Measurements from ENCODE around the gene PSG11. TPM values are rescaled to one million over a fixed set of nuclear protein-coding genes. Genes with fewer than 3 reads are reported as not detected.
"Not testable (repeated sequence)": the region's sequence is repeated elsewhere in the genome, so short reads cannot be mapped to it uniquely, and the experiment has no call there.

Gene PSG11
- total RNA-seq = 0.05 TPM
- 0.07 TPM for polyA plus RNA-seq
- long read RNA-seq, donor 1 = 0 reads
- long read RNA-seq, donor 2 = 0 reads
- long read RNA-seq, donor 3 = 0 reads
- long read RNA-seq, donor 4 = 0 reads
- long read RNA-seq, donor 5 = 0 reads
- long read RNA-seq, donor 6 = 0 reads
- long read RNA-seq, donor 7 = 0 reads
- long read RNA-seq, donor 8 = 0 reads
- long read RNA-seq, donor 9 = 0 reads
- long read RNA-seq, donor 10 = 0 reads

DNA sequence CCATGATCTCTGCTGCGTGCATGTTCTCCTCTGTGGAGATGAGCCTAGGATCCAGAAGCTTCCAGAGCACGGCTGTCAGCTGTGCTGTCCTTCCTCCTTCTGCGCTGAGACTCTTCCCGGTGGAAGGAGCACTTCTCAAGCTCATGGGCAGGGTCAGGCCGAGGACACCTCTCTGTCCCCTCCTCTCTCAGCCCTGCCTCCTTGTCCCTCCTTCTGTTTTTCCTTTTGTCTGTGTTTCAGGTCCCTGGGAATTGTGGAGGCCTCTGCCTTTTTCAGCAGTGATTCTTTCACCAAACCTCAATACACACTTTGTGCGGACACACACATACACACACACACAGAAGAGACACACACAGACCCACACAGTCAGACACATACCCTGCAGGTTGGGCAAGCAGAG lies at the start of gene PSG11:
PSG11 (minus strand) TSS at position 101 of the 400 bp plus-strand sequence; CDS start at position 4, 97 bp downstream.
- not testable (repeated sequence) for H3K4me3 ChIP-seq (ENCODE audit: low read length in 2 of 2); H3K36me3 ChIP-seq (ENCODE audit: control insufficient read depth in 2 of 2, insufficient read depth in 2 of 2, low read length in 1 of 2); H3K4me1 ChIP-seq (ENCODE audit: control insufficient read depth in 2 of 2, insufficient read depth in 2 of 2, low read length in 2 of 2); H3K9me3 ChIP-seq (ENCODE audit: control insufficient read depth in 2 of 2, insufficient read depth in 1 of 2, low read length in 1 of 2); DNase-seq (ENCODE audit: low read depth in 6 of 9, low spot score in 9 of 9); H3K27me3 ChIP-seq (ENCODE audit: control insufficient read depth in 2 of 2, insufficient read depth in 1 of 2, low read length in 1 of 2); H3K27ac ChIP-seq (ENCODE audit: low read depth in 1 of 2, low read length in 1 of 2)
- 77% methylated on average over 6 of the region's 6 CpGs for WGBS

DNA sequence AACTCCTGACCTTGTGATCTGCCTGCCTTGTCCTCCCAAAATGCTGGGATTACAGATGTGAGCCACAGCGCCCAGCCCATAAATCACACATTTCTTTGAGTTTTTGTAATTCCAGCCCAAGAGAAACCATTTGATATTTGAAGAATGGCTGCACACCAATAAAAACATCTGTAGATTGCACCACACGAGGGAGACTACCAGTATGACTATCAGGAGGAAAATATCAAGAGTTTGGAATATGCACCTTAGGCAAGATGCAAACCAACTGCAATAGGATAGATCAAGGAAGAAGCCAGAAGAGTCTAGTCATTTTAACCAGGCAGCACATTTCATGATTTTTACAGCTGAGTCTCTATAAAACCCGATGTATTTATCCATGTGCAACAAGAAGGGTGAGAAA lies 36.1 kb upstream of the PSG11 start:
- not testable (repeated sequence) for H3K9me3 ChIP-seq (ENCODE audit: control insufficient read depth in 2 of 2, insufficient read depth in 1 of 2, low read length in 1 of 2); H3K4me1 ChIP-seq (ENCODE audit: control insufficient read depth in 2 of 2, insufficient read depth in 2 of 2, low read length in 2 of 2); H3K27ac ChIP-seq (ENCODE audit: low read depth in 1 of 2, low read length in 1 of 2); H3K36me3 ChIP-seq (ENCODE audit: control insufficient read depth in 2 of 2, insufficient read depth in 2 of 2, low read length in 1 of 2); H3K4me3 ChIP-seq (ENCODE audit: low read length in 2 of 2); H3K27me3 ChIP-seq (ENCODE audit: control insufficient read depth in 2 of 2, insufficient read depth in 1 of 2, low read length in 1 of 2); DNase-seq (ENCODE audit: low read depth in 6 of 9, low spot score in 9 of 9)
- 79% methylated on average over 3 of the region's 3 CpGs for WGBS

DNA sequence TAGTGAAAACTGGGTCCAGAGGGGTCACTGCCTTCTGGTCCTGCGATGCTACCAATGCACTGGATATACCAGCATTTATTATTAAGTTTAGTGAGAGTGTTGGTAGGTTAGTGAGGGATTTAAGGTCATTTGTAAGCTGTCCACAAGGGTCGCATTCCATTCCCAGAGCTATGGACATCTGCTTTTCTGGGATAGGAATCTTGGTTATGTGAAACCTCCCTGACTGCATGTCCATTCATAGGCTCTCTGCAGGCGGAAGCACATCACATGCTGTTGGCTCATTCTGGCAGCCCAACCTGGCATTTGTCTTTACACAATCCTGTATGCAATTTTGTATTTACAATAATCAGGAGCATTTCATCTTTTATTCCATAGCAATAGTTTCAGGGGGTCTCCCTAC lies 35.1 kb upstream of the PSG11 start:
- not testable (repeated sequence) for DNase-seq (ENCODE audit: low read depth in 6 of 9, low spot score in 9 of 9); H3K27ac ChIP-seq (ENCODE audit: low read depth in 1 of 2, low read length in 1 of 2); H3K36me3 ChIP-seq (ENCODE audit: control insufficient read depth in 2 of 2, insufficient read depth in 2 of 2, low read length in 1 of 2); H3K27me3 ChIP-seq (ENCODE audit: control insufficient read depth in 2 of 2, insufficient read depth in 1 of 2, low read length in 1 of 2); H3K4me3 ChIP-seq (ENCODE audit: low read length in 2 of 2); H3K4me1 ChIP-seq (ENCODE audit: control insufficient read depth in 2 of 2, insufficient read depth in 2 of 2, low read length in 2 of 2); H3K9me3 ChIP-seq (ENCODE audit: control insufficient read depth in 2 of 2, insufficient read depth in 1 of 2, low read length in 1 of 2)
- 84% methylated on average over 3 of the region's 3 CpGs for WGBS

- not testable (repeated sequence) for H3K27me3 ChIP-seq (ENCODE audit: control insufficient read depth in 2 of 2, insufficient read depth in 1 of 2, low read length in 1 of 2); H3K36me3 ChIP-seq (ENCODE audit: control insufficient read depth in 2 of 2, insufficient read depth in 2 of 2, low read length in 1 of 2); H3K4me3 ChIP-seq (ENCODE audit: low read length in 2 of 2); H3K9me3 ChIP-seq (ENCODE audit: control insufficient read depth in 2 of 2, insufficient read depth in 1 of 2, low read length in 1 of 2); H3K4me1 ChIP-seq (ENCODE audit: control insufficient read depth in 2 of 2, insufficient read depth in 2 of 2, low read length in 2 of 2); DNase-seq (ENCODE audit: low read depth in 6 of 9, low spot score in 9 of 9); H3K27ac ChIP-seq (ENCODE audit: low read depth in 1 of 2, low read length in 1 of 2)
- 83% methylated on average over 3 of the region's 3 CpGs for WGBS
Observed at GRCh38 chr19:43060254-43060653, 34.0 kb upstream of the PSG11 start.

DNA sequence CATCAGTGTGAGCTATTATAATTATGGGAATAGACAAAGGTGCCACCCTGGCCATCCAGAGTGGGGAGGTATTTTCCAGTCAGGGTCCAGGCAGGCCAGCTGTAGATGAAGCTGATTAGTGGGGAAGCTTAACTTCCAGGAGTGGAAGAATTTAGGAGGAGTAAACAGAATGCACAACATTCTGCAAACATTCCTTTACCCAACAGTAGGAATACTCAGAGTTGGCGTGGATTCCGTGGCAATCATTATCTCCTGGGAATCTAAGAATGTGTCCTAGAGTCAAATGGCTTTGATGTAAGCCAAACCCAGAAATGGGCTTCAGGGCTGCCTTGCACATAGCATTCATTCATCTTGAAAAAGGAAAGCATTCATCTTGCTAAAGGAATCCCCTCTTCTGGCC lies 33.2 kb upstream of the PSG11 start:
- not testable (repeated sequence) for H3K36me3 ChIP-seq (ENCODE audit: control insufficient read depth in 2 of 2, insufficient read depth in 2 of 2, low read length in 1 of 2); H3K9me3 ChIP-seq (ENCODE audit: control insufficient read depth in 2 of 2, insufficient read depth in 1 of 2, low read length in 1 of 2); H3K27ac ChIP-seq (ENCODE audit: low read depth in 1 of 2, low read length in 1 of 2); H3K4me3 ChIP-seq (ENCODE audit: low read length in 2 of 2); H3K27me3 ChIP-seq (ENCODE audit: control insufficient read depth in 2 of 2, insufficient read depth in 1 of 2, low read length in 1 of 2); DNase-seq (ENCODE audit: low read depth in 6 of 9, low spot score in 9 of 9); H3K4me1 ChIP-seq (ENCODE audit: control insufficient read depth in 2 of 2, insufficient read depth in 2 of 2, low read length in 2 of 2)
- WGBS = 95% methylated on average over 2 of the region's 2 CpGs

GRCh38 chr19:43058440-43058839 lies 32.2 kb upstream of the PSG11 start:
- H3K27me3 ChIP-seq (ENCODE audit: control insufficient read depth in 2 of 2, insufficient read depth in 1 of 2, low read length in 1 of 2); H3K4me1 ChIP-seq (ENCODE audit: control insufficient read depth in 2 of 2, insufficient read depth in 2 of 2, low read length in 2 of 2); H3K27ac ChIP-seq (ENCODE audit: low read depth in 1 of 2, low read length in 1 of 2); H3K36me3 ChIP-seq (ENCODE audit: control insufficient read depth in 2 of 2, insufficient read depth in 2 of 2, low read length in 1 of 2); H3K4me3 ChIP-seq (ENCODE audit: low read length in 2 of 2); H3K9me3 ChIP-seq (ENCODE audit: control insufficient read depth in 2 of 2, insufficient read depth in 1 of 2, low read length in 1 of 2); DNase-seq (ENCODE audit: low read depth in 6 of 9, low spot score in 9 of 9): not testable (repeated sequence)
- WGBS = 69% methylated on average over 2 of the region's 2 CpGs

- H3K27ac ChIP-seq (ENCODE audit: low read depth in 1 of 2, low read length in 1 of 2); H3K4me1 ChIP-seq (ENCODE audit: control insufficient read depth in 2 of 2, insufficient read depth in 2 of 2, low read length in 2 of 2); H3K36me3 ChIP-seq (ENCODE audit: control insufficient read depth in 2 of 2, insufficient read depth in 2 of 2, low read length in 1 of 2); H3K4me3 ChIP-seq (ENCODE audit: low read length in 2 of 2); H3K9me3 ChIP-seq (ENCODE audit: control insufficient read depth in 2 of 2, insufficient read depth in 1 of 2, low read length in 1 of 2); H3K27me3 ChIP-seq (ENCODE audit: control insufficient read depth in 2 of 2, insufficient read depth in 1 of 2, low read length in 1 of 2); DNase-seq (ENCODE audit: low read depth in 6 of 9, low spot score in 9 of 9): not testable (repeated sequence)
- 83% methylated on average over 3 of the region's 3 CpGs for WGBS
Observed at GRCh38 chr19:43047966-43048365, 21.7 kb upstream of the PSG11 start.

GRCh38 chr19:43046578-43046977 lies 20.3 kb upstream of the PSG11 start:
- 84% methylated on average over 2 of the region's 2 CpGs for WGBS
- not testable (repeated sequence) for H3K27me3 ChIP-seq (ENCODE audit: control insufficient read depth in 2 of 2, insufficient read depth in 1 of 2, low read length in 1 of 2); H3K9me3 ChIP-seq (ENCODE audit: control insufficient read depth in 2 of 2, insufficient read depth in 1 of 2, low read length in 1 of 2); H3K27ac ChIP-seq (ENCODE audit: low read depth in 1 of 2, low read length in 1 of 2); DNase-seq (ENCODE audit: low read depth in 6 of 9, low spot score in 9 of 9); H3K36me3 ChIP-seq (ENCODE audit: control insufficient read depth in 2 of 2, insufficient read depth in 2 of 2, low read length in 1 of 2); H3K4me3 ChIP-seq (ENCODE audit: low read length in 2 of 2); H3K4me1 ChIP-seq (ENCODE audit: control insufficient read depth in 2 of 2, insufficient read depth in 2 of 2, low read length in 2 of 2)

DNA sequence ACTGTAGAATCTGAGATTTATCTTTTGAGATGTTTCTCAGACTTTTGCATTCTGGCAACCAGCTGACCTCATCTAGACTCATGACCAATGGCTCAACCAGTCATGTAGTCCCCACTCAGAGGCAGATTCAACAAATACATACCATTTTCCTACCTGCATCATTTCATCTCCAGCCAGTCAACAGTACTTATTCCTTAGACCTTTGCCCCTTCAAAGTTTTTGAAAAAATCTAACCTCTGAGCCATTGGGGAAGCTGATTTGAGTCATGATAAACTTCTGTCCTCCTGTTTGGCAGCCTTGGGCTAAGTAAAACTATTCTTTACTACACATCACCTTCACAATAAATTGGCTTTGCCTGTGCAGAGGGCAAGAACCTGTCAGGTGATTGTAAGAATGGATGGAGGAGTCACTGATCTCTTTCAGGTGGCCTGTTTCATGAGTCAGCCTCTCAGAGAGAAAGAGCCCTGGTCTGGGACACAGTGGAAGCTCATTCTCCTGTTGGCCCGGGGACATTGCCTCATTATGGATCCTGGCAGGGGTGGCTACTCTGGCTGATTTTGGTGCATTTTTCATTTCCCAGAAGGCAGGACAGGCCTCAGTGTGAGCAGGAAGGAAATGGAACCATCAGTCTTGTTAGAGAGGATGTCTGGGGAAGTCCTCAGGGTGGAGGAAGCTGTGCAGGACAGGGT lies 17.4 kb upstream of the PSG11 start:
- H3K36me3 ChIP-seq (ENCODE audit: control insufficient read depth in 2 of 2, insufficient read depth in 2 of 2, low read length in 1 of 2); H3K4me3 ChIP-seq (ENCODE audit: low read length in 2 of 2); H3K27me3 ChIP-seq (ENCODE audit: control insufficient read depth in 2 of 2, insufficient read depth in 1 of 2, low read length in 1 of 2); H3K9me3 ChIP-seq (ENCODE audit: control insufficient read depth in 2 of 2, insufficient read depth in 1 of 2, low read length in 1 of 2); H3K27ac ChIP-seq (ENCODE audit: low read depth in 1 of 2, low read length in 1 of 2); H3K4me1 ChIP-seq (ENCODE audit: control insufficient read depth in 2 of 2, insufficient read depth in 2 of 2, low read length in 2 of 2); DNase-seq (ENCODE audit: low read depth in 6 of 9, low spot score in 9 of 9): not testable (repeated sequence)
- 75% methylated on average over 1 of the region's 1 CpG for WGBS

Measured in thymus (tissue), 14 donors.